A549 treated with dexamethasone at 1 μM for 4 hours (cell line): ENCODE results near the gene GPC5. TPM values are rescaled to one million over a fixed set of nuclear protein-coding genes. Genes with fewer than 3 reads are reported as not detected.

Source experiments
- total RNA-seq: library from RNA; stranded (reverse); fragments of 200-300 nt; extraction: Qiagen RNA extraction; gene quantifications from 5 replicates; pipeline ENCODE4 v1.2.3, GENCODE V29; 2022

GPC5 gene
- 0.07 TPM in 1 of 5 replicates, not detected in the others for total RNA-seq

DNA sequence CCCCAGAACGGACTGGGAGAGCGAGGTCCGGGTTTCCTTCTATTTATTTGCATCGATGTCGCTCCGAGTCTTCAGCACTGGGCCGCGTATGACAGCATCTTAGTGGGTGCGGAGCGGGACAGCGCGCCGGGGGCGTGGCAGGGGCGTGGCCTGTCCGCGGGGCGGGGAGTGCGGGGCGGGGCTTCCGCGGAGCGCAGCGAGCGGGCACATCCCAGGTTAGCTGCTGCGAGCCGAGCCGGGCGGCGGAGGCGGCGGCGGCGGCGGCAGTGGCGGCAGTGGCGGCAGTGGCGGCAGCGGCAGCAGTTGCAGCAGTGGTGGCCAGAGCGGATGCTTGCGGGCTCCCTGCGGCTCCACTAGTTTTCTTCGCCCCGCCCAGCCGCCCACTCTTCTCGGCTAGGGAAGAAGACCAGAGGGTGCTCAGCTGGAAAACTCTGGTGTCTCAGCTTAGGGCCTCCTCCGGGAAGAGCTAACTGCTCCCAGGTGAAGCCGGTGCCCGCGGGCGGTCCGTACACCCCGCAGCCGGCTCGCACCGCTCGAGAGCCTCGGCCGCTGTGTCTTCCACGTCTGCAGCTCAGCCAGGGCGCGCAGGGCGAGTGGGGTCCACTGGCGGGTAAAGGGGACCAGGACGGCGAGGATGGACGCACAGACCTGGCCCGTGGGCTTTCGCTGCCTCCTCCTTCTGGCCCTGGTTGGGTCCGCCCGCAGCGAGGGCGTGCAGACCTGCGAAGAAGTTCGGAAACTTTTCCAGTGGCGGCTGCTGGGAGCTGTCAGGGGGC is at the start of gene GPC5:
TSS of gene GPC5 (plus strand) at position 209 of the 776 bp plus-strand sequence.

Other genes starting within 250 kb of the GPC5 start
- 0.45 to 1.00 TPM (median 0.81 TPM) in 5 replicates for gene MIR17HG, start 50.9 kb upstream of the GPC5 start, total RNA-seq